IPS-11a (cell line): Measurements from ENCODE around the gene VAC14.

Experiments used
- H3K4me3 ChIP-seq: one replicate; pipeline ENCODE4 v1.5.1; 2013; ENCODE audit warnings: low read depth, low read length, control low read depth

VAC14 gene

GRCh38 chr16:70765491-70765890, 35.5 kb downstream of the VAC14 start:
- H3K4me3 ChIP-seq: no peak overlapping the region

GRCh38 chr16:70764632-70765031, 36.3 kb downstream of the VAC14 start:
- no peak overlapping the region for H3K4me3 ChIP-seq

- no peak overlapping the region for H3K4me3 ChIP-seq
Observed at GRCh38 chr16:70760221-70760620, 40.7 kb downstream of the VAC14 start.

- H3K4me3 ChIP-seq: no peak overlapping the region
Observed at GRCh38 chr16:70759666-70760065, 41.3 kb downstream of the VAC14 start.

- no peak overlapping the region for H3K4me3 ChIP-seq
Observed at GRCh38 chr16:70758786-70759185, 42.2 kb downstream of the VAC14 start.

GRCh38 chr16:70757183-70757582, 43.8 kb downstream of the VAC14 start:
- H3K4me3 ChIP-seq: no peak overlapping the region

- no peak overlapping the region for H3K4me3 ChIP-seq
Observed at GRCh38 chr16:70756071-70756470, 44.9 kb downstream of the VAC14 start.

GRCh38 chr16:70754851-70755600, 45.9 kb downstream of the VAC14 start:
- H3K4me3 ChIP-seq: no peak overlapping the region

- no peak overlapping the region for H3K4me3 ChIP-seq
Observed at GRCh38 chr16:70754371-70754770, 46.6 kb downstream of the VAC14 start.

GRCh38 chr16:70753694-70754325, 47.1 kb downstream of the VAC14 start:
- H3K4me3 ChIP-seq: no peak overlapping the region

- H3K4me3 ChIP-seq: no peak overlapping the region
Observed at GRCh38 chr16:70753228-70753627, 47.7 kb downstream of the VAC14 start.

- no peak overlapping the region for H3K4me3 ChIP-seq
Observed at GRCh38 chr16:70752426-70752825, 48.5 kb downstream of the VAC14 start.

GRCh38 chr16:70751593-70751992, 49.4 kb downstream of the VAC14 start:
- no peak overlapping the region for H3K4me3 ChIP-seq

- no peak overlapping the region for H3K4me3 ChIP-seq
Observed at GRCh38 chr16:70750893-70751467, 50.0 kb downstream of the VAC14 start.

- no peak overlapping the region for H3K4me3 ChIP-seq
Observed at GRCh38 chr16:70749681-70750601, 51.0 kb downstream of the VAC14 start.

- H3K4me3 ChIP-seq: no peak overlapping the region
Observed at GRCh38 chr16:70749006-70749678, 51.8 kb downstream of the VAC14 start.

- H3K4me3 ChIP-seq: no peak overlapping the region
Observed at GRCh38 chr16:70747703-70748631, 53.0 kb downstream of the VAC14 start.

- no peak overlapping the region for H3K4me3 ChIP-seq
Observed at GRCh38 chr16:70746708-70747424, 54.1 kb downstream of the VAC14 start.
